OCI-LY7 (cell line): Measurements from ENCODE around the gene ZNHIT3. TPM values are rescaled to one million over a fixed set of nuclear protein-coding genes. Genes with fewer than 3 reads are reported as not detected.

Source experiments
- BruUV-seq: library from RNA; stranded (reverse); fragments of 400-500 nt; replicated peaks from 2 replicates; lab custom pipeline; 2021; lab: Mats Ljungman, UMichigan
- CTCF ChIA-PET: fragments of 300-600 bp; sonication (Branson Sonifier 250); formaldehyde crosslinking; loops from one replicate; lab custom pipeline; 2022; ENCODE audit warnings: antibody characterized with exemption; ENCODE audit not compliant: unreplicated experiment; lab: Charles Lee
- POLR2A ChIA-PET: fragments of 300-600 bp; sonication (Branson Sonifier 250); formaldehyde crosslinking; loops from one replicate; lab custom pipeline; 2022; ENCODE audit warnings: antibody characterized with exemption; lab: Charles Lee
- DNase-seq: peaks from one replicate; pipeline ENCODE4 v3.0.0-alpha.2; 2015; ENCODE audit warnings: low spot score
- H2AFZ ChIP-seq: fragments of 200-600 bp; sonication (generic), shearing (Covaris generic); 2 replicates; pipeline ENCODE4 v1.6.1; 2014; ENCODE audit warnings: mild to moderate bottlenecking, antibody characterized with exemption, low read length, moderate library complexity
- H3K27ac ChIP-seq: fragments of 200-600 bp; sonication (generic); 2 replicates; pipeline ENCODE4 v1.5.1; 2014; ENCODE audit warnings: mixed run types, low read depth, mild to moderate bottlenecking, moderate library complexity, low read length, inconsistent platforms; ENCODE audit not compliant: poor library complexity, severe bottlenecking
- H3K36me3 ChIP-seq: fragments of 200-600 bp; sonication (generic); 2 replicates; pipeline ENCODE4 v1.6.1; 2014; ENCODE audit warnings: mild to moderate bottlenecking, antibody characterized with exemption, low read length, moderate library complexity, mixed read lengths; ENCODE audit not compliant: insufficient read depth
- H3K4me1 ChIP-seq: fragments of 200-600 bp; sonication (generic); 2 replicates; pipeline ENCODE4 v1.5.1; 2014; ENCODE audit warnings: mild to moderate bottlenecking, low read length; ENCODE audit not compliant: insufficient read depth, poor library complexity, severe bottlenecking
- H3K4me2 ChIP-seq: fragments of 200-600 bp; sonication (generic); 2 replicates; pipeline ENCODE4 v1.6.1; 2014; ENCODE audit warnings: mild to moderate bottlenecking, low read length
- H3K4me3 ChIP-seq: fragments of 200-600 bp; sonication (generic); 2 replicates; pipeline ENCODE4 v1.5.1; 2014; ENCODE audit warnings: mild to moderate bottlenecking, low read depth, low read length; ENCODE audit not compliant: poor library complexity, severe bottlenecking
- H3K79me2 ChIP-seq: fragments of 200-600 bp; sonication (generic); 2 replicates; pipeline ENCODE4 v1.6.1; 2016; ENCODE audit warnings: low read depth, mild to moderate bottlenecking, low read length, moderate library complexity, mixed read lengths; ENCODE audit not compliant: insufficient read depth
- H3K9me2 ChIP-seq: fragments of 200-600 bp; sonication (generic); 2 replicates; pipeline ENCODE4 v1.6.1; 2016; ENCODE audit warnings: mild to moderate bottlenecking, low read length, mixed read lengths; ENCODE audit not compliant: insufficient read depth
- H3K9me3 ChIP-seq: fragments of 200-600 bp; sonication (generic); 2 replicates; pipeline ENCODE4 v1.6.1; 2014; ENCODE audit warnings: mild to moderate bottlenecking, mixed run types, low read length, mixed read lengths
- H4K20me1 ChIP-seq: fragments of 200-600 bp; sonication (generic); 2 replicates; pipeline ENCODE4 v1.6.1; 2014; ENCODE audit warnings: mild to moderate bottlenecking, antibody characterized with exemption, low read length, moderate library complexity, mixed read lengths; ENCODE audit not compliant: insufficient read depth
- CTCF ChIP-seq: fragments of 200-600 bp; sonication (generic); conservative IDR thresholded peaks from 2 replicates; pipeline ENCODE4 v1.5.1; 2014; ENCODE audit warnings: mild to moderate bottlenecking, antibody characterized with exemption, low read length, moderate library complexity, mixed read lengths
- EZH2phosphoT487 ChIP-seq: fragments of 200-600 bp; sonication (generic); IDR thresholded peaks from 2 replicates; pipeline ENCODE4 v1.6.1; 2018; ENCODE audit warnings: low read depth, borderline replicate concordance, mild to moderate bottlenecking, mixed run types, antibody characterized with exemption, low read length, moderate library complexity, mixed read lengths
- intact Hi-C: fragments of 100-400 bp; cut with micrococcal nuclease; formaldehyde crosslinking; loops from one replicate; pipeline ENCODE4 v1.10.0; 2022; ENCODE audit not compliant: unreplicated experiment
- total RNA-seq, 2 experiments: library from RNA; depleted of rRNA in 1 of 2; stranded (reverse); fragments of >200 nt in 1 of 2; shearing (Covaris generic) in 1 of 2; gene quantifications; 2 replicates each; pipeline ENCODE4 v1.2.3, GENCODE V29; 2014 to 2022

ZNHIT3 gene
- total RNA-seq, 2 experiments from 2014 or later = 40.4 to 47.7 TPM

GRCh38 chr17:36524428-36524876, 38.0 kb downstream of the ZNHIT3 start:
- DNase-seq = peak; percentile 13
- Histone ChIP-seq H3K4me1 (peaks cover 25% of the 10 kb centered on the region), H3K4me3 (no peak overlapping the region), H3K79me2 (no peaks in the 10 kb centered on the region), H2AFZ (no peak overlapping the region), H4K20me1 (no peaks in the 10 kb centered on the region; the same call in 1 of the 2 replicates), H3K9me2 (no peaks in the 10 kb centered on the region), H3K9me3 (no peaks in the 10 kb centered on the region), H3K36me3 (peaks cover 96% of the 10 kb centered on the region), H3K4me2 (no peak overlapping the region), H3K27ac (peak overlapping the region; percentile 6)
- BruUV-seq = no TSS peak
- TF ChIP-seq CTCF (no peak), EZH2phosphoT487 (no peak)
- intact Hi-C loops = no loop called here
- ChIA-PET CTCF (interaction anchor here (0.6 kb wide), 1 partner anchor 19 kb away, joined by 3 read pairs; no protein-coding TSS in a partner anchor), POLR2A (no interaction called here)

- intact Hi-C loops = no loop called here
- Histone ChIP-seq H3K4me2 (no peak overlapping the region), H2AFZ (no peak overlapping the region), H3K4me3 (no peak overlapping the region), H4K20me1 (no peaks in the 10 kb centered on the region; the same call in 1 of the 2 replicates), H3K4me1 (peaks cover 18% of the 10 kb centered on the region), H3K27ac (no peak overlapping the region), H3K79me2 (no peaks in the 10 kb centered on the region), H3K9me2 (no peaks in the 10 kb centered on the region), H3K9me3 (no peaks in the 10 kb centered on the region), H3K36me3 (peaks cover 96% of the 10 kb centered on the region)
- BruUV-seq = no TSS peak
- ChIA-PET CTCF (interaction anchor here (0.6 kb wide), 1 partner anchor 19 kb away, joined by 3 read pairs; no protein-coding TSS in a partner anchor), POLR2A (no interaction called here)
- TF ChIP-seq EZH2phosphoT487 (no peak), CTCF (no peak)
- DNase-seq = no peak
Observed at GRCh38 chr17:36525113-36525512, 38.6 kb downstream of the ZNHIT3 start.

- H3K27ac ChIP-seq = no peak overlapping the region
- ChIA-PET CTCF (no interaction called here), POLR2A (no interaction called here)
- no peak overlapping the region for H3K4me2 ChIP-seq
- no peaks in the 10 kb centered on the region; the same call in 1 of the 2 replicates for H4K20me1 ChIP-seq
- no peaks in the 10 kb centered on the region for H3K9me2 ChIP-seq
- no peak for DNase-seq
- H3K4me1 ChIP-seq = peaks cover 12% of the 10 kb centered on the region
- H2AFZ ChIP-seq = no peak overlapping the region
- intact Hi-C loops = no loop called here
- H3K9me3 ChIP-seq = no peaks in the 10 kb centered on the region
- peaks cover 93% of the 10 kb centered on the region for H3K36me3 ChIP-seq
- BruUV-seq = no TSS peak
- TF ChIP-seq CTCF (no peak), EZH2phosphoT487 (no peak)
- H3K4me3 ChIP-seq = no peak overlapping the region
- no peaks in the 10 kb centered on the region for H3K79me2 ChIP-seq
Observed at GRCh38 chr17:36525888-36526287, 39.4 kb downstream of the ZNHIT3 start.
